Fibroblast of pulmonary artery (primary cell): Measurements from ENCODE around the gene CUX1.

ENCODE experiments used
- DNase-seq: peaks from one replicate; pipeline ENCODE4 v3.0.0-alpha.2; 2010; ENCODE audit warnings: low read depth
- H3K4me3 ChIP-seq: replicated peaks from 2 replicates; pipeline ENCODE4 v1.5.1; 2011; ENCODE audit warnings: low read depth, mild to moderate bottlenecking, control low read depth, low read length, moderate library complexity
- CTCF ChIP-seq: IDR thresholded peaks from 2 replicates; pipeline ENCODE4 v1.5.1; 2011; ENCODE audit warnings: mild to moderate bottlenecking, control low read depth, low read length, inconsistent platforms; ENCODE audit errors: missing control alignments

Gene CUX1

GRCh38 chr7:102101111-102101551, 283.7 kb downstream of the CUX1 start:
- H3K4me3 ChIP-seq = no peak overlapping the region
- no peak for DNase-seq
- TF ChIP-seq CTCF = no peak

DNA sequence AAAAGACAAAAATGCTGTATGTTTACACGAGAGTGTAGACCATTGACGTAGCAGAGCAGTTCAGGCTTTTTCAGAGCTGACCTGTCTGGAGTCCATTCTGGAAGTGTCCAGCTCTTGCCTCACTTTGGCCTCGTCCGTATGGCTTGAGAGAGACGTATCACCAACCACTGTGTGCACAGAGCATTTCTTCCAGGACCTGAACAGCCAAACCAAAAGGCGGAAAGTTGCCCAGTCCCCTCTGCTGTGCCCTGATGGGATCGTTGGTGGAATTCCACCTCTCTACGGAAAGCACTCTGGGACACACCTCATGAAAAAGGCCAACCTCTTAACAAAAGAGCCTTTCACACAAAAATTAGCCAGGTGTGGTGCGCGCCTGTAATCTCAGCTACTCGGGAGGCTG, 284.5 kb downstream of the CUX1 start:
- TF ChIP-seq CTCF = no peak
- no peak overlapping the region for H3K4me3 ChIP-seq
- DNase-seq = no peak

GRCh38 chr7:102103027-102103372, 285.6 kb downstream of the CUX1 start:
- no peak overlapping the region for H3K4me3 ChIP-seq
- DNase-seq = no peak
- TF ChIP-seq CTCF = no peak

DNA sequence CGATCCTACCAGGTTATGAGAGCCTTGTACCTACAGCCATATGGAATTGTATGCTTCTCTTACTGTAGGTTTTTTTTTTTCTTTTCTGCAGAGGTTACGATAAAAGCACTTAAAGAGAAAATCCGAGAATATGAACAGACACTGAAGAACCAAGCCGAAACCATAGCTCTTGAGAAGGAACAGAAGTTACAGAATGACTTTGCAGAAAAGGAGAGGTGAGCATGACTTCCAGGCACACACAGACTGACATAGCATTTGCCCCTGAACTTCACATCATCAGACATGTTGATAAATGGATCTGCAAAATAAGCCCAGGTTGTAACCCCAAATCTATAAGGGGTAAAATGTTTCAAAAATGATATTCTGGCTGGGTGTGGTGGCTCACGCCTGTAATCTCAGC, 286.8 kb downstream of the CUX1 start:
- TF ChIP-seq CTCF = no peak
- H3K4me3 ChIP-seq = no peak overlapping the region

GRCh38 chr7:102106625-102107024, 289.2 kb downstream of the CUX1 start:
- no peak overlapping the region for H3K4me3 ChIP-seq
- no peak for DNase-seq
- no peak for TF ChIP-seq CTCF

More for the DNA sequence above, 286.8 kb downstream of the CUX1 start:
- DNase-seq = no peak

- no peak for DNase-seq
- no peak overlapping the region for H3K4me3 ChIP-seq
- TF ChIP-seq CTCF = no peak
Observed at GRCh38 chr7:102107474-102108104, 290.2 kb downstream of the CUX1 start.
